PFSK-1 (cell line): Measurements from ENCODE around the gene DNTTIP2.

ENCODE experiments used
- FOXP2 ChIP-seq: optimal IDR thresholded peaks from 2 replicates; pipeline ENCODE3; 2011; ENCODE audit warnings: borderline replicate concordance, control low read depth, inconsistent platforms; ENCODE audit not compliant: insufficient read depth; ENCODE audit errors: extremely low read length, extremely low read depth
- POLR2AphosphoS5 ChIP-seq: IDR thresholded peaks from 2 replicates; pipeline ENCODE4 v1.6.1; 2012; ENCODE audit warnings: low read depth, mild to moderate bottlenecking, control low read depth, low read length, moderate library complexity
- SIN3A ChIP-seq: IDR thresholded peaks from 2 replicates; pipeline ENCODE4 v1.6.1; 2012; ENCODE audit warnings: mild to moderate bottlenecking, low read length, moderate library complexity, borderline replicate concordance; ENCODE audit not compliant: insufficient read depth
- TF ChIP-seq, protein P1 (sequence below), 2 experiments: IDR thresholded peaks; 2 replicates each; pipeline versions ENCODE4 v1.6.1 to v1.8.0; 2011 to 2012; ENCODE audit warnings: low read depth in 2 of 2, low read length in 2 of 2, control low read depth in 1 of 2, inconsistent platforms in 1 of 2, mild to moderate bottlenecking in 1 of 2, moderate library complexity in 1 of 2; ENCODE audit not compliant: insufficient read depth in 1 of 2

DNA sequence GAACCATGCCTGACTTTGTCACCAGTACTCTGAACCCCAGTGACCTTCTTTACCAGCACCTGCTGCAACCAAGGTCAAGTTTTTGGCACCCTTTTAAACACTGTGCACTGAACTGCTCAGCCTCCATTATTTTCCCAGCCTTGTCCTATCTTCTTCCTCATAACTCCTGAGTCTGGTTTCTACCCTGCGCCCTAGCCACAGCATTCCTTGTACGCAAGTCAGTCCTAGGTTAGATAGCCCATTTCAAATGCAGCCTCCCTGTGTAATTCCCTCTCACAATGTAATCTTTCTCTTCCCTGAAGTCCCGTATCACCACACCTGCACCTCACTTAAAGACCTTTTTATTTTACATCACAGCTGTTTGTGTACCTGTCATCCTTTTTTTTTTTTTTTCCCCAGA, 37.2 kb downstream of the DNTTIP2 start:
- TF ChIP-seq FOXP2 (no peak), SIN3A (no peak), POLR2AphosphoS5 (no peak)
- TF ChIP-seq, protein P1, sequence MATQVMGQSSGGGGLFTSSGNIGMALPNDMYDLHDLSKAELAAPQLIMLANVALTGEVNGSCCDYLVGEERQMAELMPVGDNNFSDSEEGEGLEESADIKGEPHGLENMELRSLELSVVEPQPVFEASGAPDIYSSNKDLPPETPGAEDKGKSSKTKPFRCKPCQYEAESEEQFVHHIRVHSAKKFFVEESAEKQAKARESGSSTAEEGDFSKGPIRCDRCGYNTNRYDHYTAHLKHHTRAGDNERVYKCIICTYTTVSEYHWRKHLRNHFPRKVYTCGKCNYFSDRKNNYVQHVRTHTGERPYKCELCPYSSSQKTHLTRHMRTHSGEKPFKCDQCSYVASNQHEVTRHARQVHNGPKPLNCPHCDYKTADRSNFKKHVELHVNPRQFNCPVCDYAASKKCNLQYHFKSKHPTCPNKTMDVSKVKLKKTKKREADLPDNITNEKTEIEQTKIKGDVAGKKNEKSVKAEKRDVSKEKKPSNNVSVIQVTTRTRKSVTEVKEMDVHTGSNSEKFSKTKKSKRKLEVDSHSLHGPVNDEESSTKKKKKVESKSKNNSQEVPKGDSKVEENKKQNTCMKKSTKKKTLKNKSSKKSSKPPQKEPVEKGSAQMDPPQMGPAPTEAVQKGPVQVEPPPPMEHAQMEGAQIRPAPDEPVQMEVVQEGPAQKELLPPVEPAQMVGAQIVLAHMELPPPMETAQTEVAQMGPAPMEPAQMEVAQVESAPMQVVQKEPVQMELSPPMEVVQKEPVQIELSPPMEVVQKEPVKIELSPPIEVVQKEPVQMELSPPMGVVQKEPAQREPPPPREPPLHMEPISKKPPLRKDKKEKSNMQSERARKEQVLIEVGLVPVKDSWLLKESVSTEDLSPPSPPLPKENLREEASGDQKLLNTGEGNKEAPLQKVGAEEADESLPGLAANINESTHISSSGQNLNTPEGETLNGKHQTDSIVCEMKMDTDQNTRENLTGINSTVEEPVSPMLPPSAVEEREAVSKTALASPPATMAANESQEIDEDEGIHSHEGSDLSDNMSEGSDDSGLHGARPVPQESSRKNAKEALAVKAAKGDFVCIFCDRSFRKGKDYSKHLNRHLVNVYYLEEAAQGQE (IDR thresholded peaks at IDR 0.05; ENCODE audit: insufficient read depth in 1 of 2, low read depth in 2 of 2, low read length in 2 of 2): no peak
